Left lung (tissue), 10 donors: ENCODE results near the gene HRC. TPM values are rescaled to one million over a fixed set of nuclear protein-coding genes. Genes with fewer than 3 reads are reported as not detected.

Source experiments
- ATAC-seq: fragments of 200-7000 bp; cut with Tn5 transposase; one replicate; pipeline ENCODE4 v1.9.1; 2020; ENCODE audit warnings: moderate library complexity
- DNase-seq, 4 donors: peaks; one replicate each; pipeline ENCODE4 v3.0.0-alpha.2; 2013 to 2020
- H3K27ac ChIP-seq, 2 donors: fragments of 200-600 bp; sonication (generic) in 1 of 2; one replicate each; pipeline versions ENCODE4 v1.5.0 to v1.8.0; 2020 to 2021
- H3K27me3 ChIP-seq, 2 donors: fragments of 200-600 bp; sonication (generic) in 1 of 2; one replicate each; pipeline versions ENCODE4 v1.5.0 to v1.8.0; 2020 to 2021
- H3K36me3 ChIP-seq, 2 donors: fragments of 200-600 bp; sonication (generic) in 1 of 2; one replicate each; pipeline versions ENCODE4 v1.5.0 to v1.8.0; 2020 to 2021
- H3K4me1 ChIP-seq, 2 donors: fragments of 200-600 bp; one replicate each; pipeline ENCODE4 v1.8.0; 2021
- H3K4me3 ChIP-seq, 2 donors: fragments of 200-600 bp; sonication (generic) in 1 of 2; one replicate each; pipeline versions ENCODE4 v1.5.0 to v1.8.0; 2020 to 2021; ENCODE audit warnings: mild to moderate bottlenecking in 1 of 2
- H3K9me3 ChIP-seq, 2 donors: fragments of 200-600 bp; sonication (generic) in 1 of 2; one replicate each; pipeline versions ENCODE4 v1.5.0 to v1.8.0; 2020 to 2021
- intact Hi-C, 2 donors: fragments of 100-400 bp; cut with DNase I; formaldehyde crosslinking; loops; one replicate each; pipeline versions ENCODE4 v1.11.2 to v1.14.2; 2022
- polyA plus RNA-seq, 6 donors: library from polyadenylated mRNA; unstranded; fragments of 120-200 nt; gene quantifications; one replicate each; pipeline ENCODE4 v1.2.1, GENCODE V29; 2013; ENCODE audit not compliant: insufficient read length in 6 of 6
- total RNA-seq, 2 donors: library from RNA; stranded (reverse); fragmentation: NEBNext Ultra II Directional; extraction: Animal tissue kit (Norgen Biotek cat#: 25700); gene quantifications; one replicate each; pipeline ENCODE4 v1.2.1, GENCODE V29; 2021
- TF ChIP-seq, protein P1 (sequence below), 2 donors: fragments of 200-600 bp; sonication (generic) in 1 of 2; IDR thresholded peaks; one replicate each; pipeline versions ENCODE4 v1.5.0 to v1.8.0; 2021; ENCODE audit warnings: antibody characterized with exemption in 2 of 2
- donor health status: DM: no; HTN: yes; CAD: no.
- donor health status: DM: no; HTN: no; CAD: no.

HRC gene
- total and polyA plus RNA-seq, 8 donors = 0.26 to 16.4 (median 9.5) TPM

DNA sequence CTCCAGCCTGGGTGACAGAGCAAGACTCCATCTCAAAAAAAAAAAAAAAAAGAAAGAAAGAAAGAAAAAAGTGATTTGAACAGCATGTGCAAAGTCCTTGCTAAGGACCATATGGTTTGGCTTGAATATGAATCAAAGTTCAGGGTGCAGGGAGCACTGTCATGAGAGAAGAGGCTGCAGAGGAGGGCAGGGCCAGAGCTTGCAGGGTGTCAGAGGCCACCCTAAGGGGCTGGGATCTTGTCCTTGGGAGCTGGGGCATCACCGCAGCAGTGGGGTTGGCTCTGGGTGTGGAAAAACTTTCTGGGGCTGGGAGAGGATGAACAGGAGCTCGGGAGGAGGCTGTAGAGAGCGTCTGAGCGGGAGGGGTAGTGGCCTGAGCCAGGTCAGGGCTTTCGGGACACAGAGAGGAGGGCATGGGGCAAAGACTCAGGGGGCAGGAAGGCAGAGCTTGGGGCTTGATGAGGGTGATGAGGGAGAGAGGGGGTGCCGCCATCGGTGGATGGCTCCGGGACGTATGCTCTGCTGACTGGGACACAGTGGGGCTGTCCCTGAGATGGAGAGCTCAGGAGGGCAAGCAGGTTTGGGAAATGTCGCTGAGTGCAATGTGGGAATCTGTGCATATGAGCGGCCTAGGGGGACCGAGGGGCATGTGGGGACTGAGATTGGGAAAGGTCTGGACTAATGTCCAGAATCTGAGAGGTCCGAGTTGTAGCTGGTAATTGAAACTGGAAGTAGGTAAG, 5.4 kb upstream of the HRC start:
- H3K27me3 ChIP-seq = peaks cover 0 to 18% of the 10 kb centered on the region in 2 donors
- DNase-seq = no peak
- no peak for ATAC-seq
- TF ChIP-seq, protein P1, sequence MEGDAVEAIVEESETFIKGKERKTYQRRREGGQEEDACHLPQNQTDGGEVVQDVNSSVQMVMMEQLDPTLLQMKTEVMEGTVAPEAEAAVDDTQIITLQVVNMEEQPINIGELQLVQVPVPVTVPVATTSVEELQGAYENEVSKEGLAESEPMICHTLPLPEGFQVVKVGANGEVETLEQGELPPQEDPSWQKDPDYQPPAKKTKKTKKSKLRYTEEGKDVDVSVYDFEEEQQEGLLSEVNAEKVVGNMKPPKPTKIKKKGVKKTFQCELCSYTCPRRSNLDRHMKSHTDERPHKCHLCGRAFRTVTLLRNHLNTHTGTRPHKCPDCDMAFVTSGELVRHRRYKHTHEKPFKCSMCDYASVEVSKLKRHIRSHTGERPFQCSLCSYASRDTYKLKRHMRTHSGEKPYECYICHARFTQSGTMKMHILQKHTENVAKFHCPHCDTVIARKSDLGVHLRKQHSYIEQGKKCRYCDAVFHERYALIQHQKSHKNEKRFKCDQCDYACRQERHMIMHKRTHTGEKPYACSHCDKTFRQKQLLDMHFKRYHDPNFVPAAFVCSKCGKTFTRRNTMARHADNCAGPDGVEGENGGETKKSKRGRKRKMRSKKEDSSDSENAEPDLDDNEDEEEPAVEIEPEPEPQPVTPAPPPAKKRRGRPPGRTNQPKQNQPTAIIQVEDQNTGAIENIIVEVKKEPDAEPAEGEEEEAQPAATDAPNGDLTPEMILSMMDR (IDR thresholded peaks at IDR 0.05) = no peak
- no peak overlapping the region for H3K27ac ChIP-seq
- H3K36me3 ChIP-seq = no peaks in the 10 kb centered on the region
- intact Hi-C loops = no loop called here
- H3K9me3 ChIP-seq = no peaks in the 10 kb centered on the region
- H3K4me1 ChIP-seq = peaks cover 4 to 15% of the 10 kb centered on the region in 2 donors
- no peak overlapping the region for H3K4me3 ChIP-seq

GRCh38 chr19:49157445-49158224, 2.4 kb upstream of the HRC start, which contains the start of gene TRPM4:
TRPM4 (plus strand) TSS chr19:49157792; CDS start chr19:49157867, 75 bp downstream.
- H3K27me3 ChIP-seq = peaks cover 0 to 21% of the 10 kb centered on the region in 2 donors
- H3K4me3 ChIP-seq = peak within 1 kb of the TSS; percentile 71 to 84
- peak; percentile 99 for ATAC-seq
- no peaks in the 10 kb centered on the region for H3K36me3 ChIP-seq
- peak within 1 kb of the TSS; percentile 79 to 89 for H3K27ac ChIP-seq
- intact Hi-C loops = no loop called here
- peak; percentile 83 to 95 (median 92) for DNase-seq
- H3K9me3 ChIP-seq = no peaks in the 10 kb centered on the region
- TF ChIP-seq, protein P1 (IDR thresholded peaks at IDR 0.05) = no peak
- peaks cover 4 to 10% of the 10 kb centered on the region in 2 donors for H3K4me1 ChIP-seq

DNA sequence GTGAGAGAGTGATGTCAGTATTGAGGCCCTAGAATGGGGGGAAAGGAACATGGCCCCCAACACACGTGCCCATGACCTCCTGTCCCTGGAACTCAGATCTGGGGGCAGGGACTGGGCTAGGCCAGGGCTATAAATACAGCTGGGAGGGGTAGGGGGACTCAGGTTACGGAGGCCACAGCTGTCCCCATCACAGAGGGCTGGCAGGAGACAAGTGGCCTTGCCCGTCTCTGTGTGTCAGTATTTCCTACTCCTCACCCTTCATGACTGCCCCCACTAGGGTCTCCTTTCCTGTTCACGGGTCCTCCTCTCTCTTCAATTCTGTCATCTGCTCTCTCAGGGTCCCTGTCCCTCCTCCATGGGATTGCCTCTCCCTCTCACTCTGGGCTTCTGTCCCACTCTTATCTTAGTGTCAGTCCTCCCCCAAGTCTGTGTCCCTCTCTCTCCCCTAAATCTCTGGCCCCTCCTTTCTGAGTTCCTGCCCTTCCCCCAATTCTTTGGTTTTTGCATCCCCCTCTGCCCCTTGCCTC, 687 bp upstream of the HRC start:
- ATAC-seq (no peak), DNase-seq (peak in 1 of 4 donors; percentile 20)
- no peak overlapping the region for H3K4me3 ChIP-seq
- no peaks in the 10 kb centered on the region for H3K36me3 ChIP-seq
- intact Hi-C loops = no loop called here
- H3K4me1 ChIP-seq = peaks cover 4 to 23% of the 10 kb centered on the region in 2 donors
- no peak overlapping the region for H3K27ac ChIP-seq
- no peaks in the 10 kb centered on the region for H3K9me3 ChIP-seq
- TF ChIP-seq, protein P1 (IDR thresholded peaks at IDR 0.05) = no peak
- H3K27me3 ChIP-seq = peaks cover 0 to 38% of the 10 kb centered on the region in 2 donors

- H3K4me1 ChIP-seq = peaks cover 6 to 37% of the 10 kb centered on the region in 2 donors
These were observed 917 bp downstream of the HRC start for GRCh38 chr19:49154279-49154678.

More at GRCh38 chr19:49154279-49154678, 917 bp downstream of the HRC start:
- no peak for DNase-seq
- no peak for ATAC-seq
- intact Hi-C loops = no loop called here
- Histone ChIP-seq H3K9me3 (no peaks in the 10 kb centered on the region), H3K4me3 (no peak overlapping the region), H3K36me3 (no peaks in the 10 kb centered on the region), H3K27me3 (peaks cover 0 to 54% of the 10 kb centered on the region in 2 donors), H3K27ac (no peak overlapping the region)
- TF ChIP-seq, protein P1 (IDR thresholded peaks at IDR 0.05) = no peak
